Measurements from ENCODE around the gene RABL6.
"Not testable (repeated sequence)": the region's sequence is repeated elsewhere in the genome, so short reads cannot be mapped to it uniquely, and the experiment has no call there.

The RABL6 gene

GRCh38 chr9:136807281-136808074 is at the start of gene RABL6:
TSS of gene RABL6 (plus strand) at chr9:136807948. CDS start at chr9:136808197, 249 bp downstream.
- DNase-seq (ENCODE audit: low spot score): peak; percentile 99

- DNase-seq (ENCODE audit: low spot score): no peak
Measured at GRCh38 chr9:136759001-136759400, 48.7 kb upstream of the RABL6 start.

GRCh38 chr9:136759436-136760325 is 48.1 kb upstream of the RABL6 start:
- no peak for DNase-seq (ENCODE audit: low spot score)

GRCh38 chr9:136760424-136760823 is 47.3 kb upstream of the RABL6 start:
- no peak for DNase-seq (ENCODE audit: low spot score)

- DNase-seq (ENCODE audit: low spot score): peak; percentile 84
Measured at GRCh38 chr9:136760834-136761544, 46.8 kb upstream of the RABL6 start.

GRCh38 chr9:136761545-136761981 is 46.2 kb upstream of the RABL6 start:
- no peak for DNase-seq (ENCODE audit: low spot score)

GRCh38 chr9:136762221-136762691 is 45.5 kb upstream of the RABL6 start:
- no peak for DNase-seq (ENCODE audit: low spot score)

GRCh38 chr9:136762915-136763648 is 44.7 kb upstream of the RABL6 start:
- peak; percentile 62 for DNase-seq (ENCODE audit: low spot score)

- no peak for DNase-seq (ENCODE audit: low spot score)
Measured at GRCh38 chr9:136763649-136764035, 44.1 kb upstream of the RABL6 start.

- DNase-seq (ENCODE audit: low spot score): no peak
Measured at GRCh38 chr9:136764301-136764891, 43.4 kb upstream of the RABL6 start, which contains the start of gene LCN15. TSS of gene LCN15 (minus strand) at chr9:136764518. CDS start at chr9:136764488, 30 bp downstream.

- DNase-seq (ENCODE audit: low spot score): no peak
Measured at GRCh38 chr9:136765041-136765440, 42.7 kb upstream of the RABL6 start.

- DNase-seq (ENCODE audit: low spot score): not testable (repeated sequence)
Measured at GRCh38 chr9:136765745-136766409, 41.9 kb upstream of the RABL6 start.

GRCh38 chr9:136766410-136767120 is 41.2 kb upstream of the RABL6 start:
- not testable (repeated sequence) for DNase-seq (ENCODE audit: low spot score)

- DNase-seq (ENCODE audit: low spot score): peak; percentile 69
Measured at GRCh38 chr9:136769710-136770191, 38.0 kb upstream of the RABL6 start.

GRCh38 chr9:136771907-136772415 is 35.8 kb upstream of the RABL6 start:
- DNase-seq (ENCODE audit: low spot score): no peak

- DNase-seq (ENCODE audit: low spot score): peak; percentile 16
Measured at GRCh38 chr9:136773386-136774044, 34.2 kb upstream of the RABL6 start.

- DNase-seq (ENCODE audit: low spot score): no peak
Measured at GRCh38 chr9:136774416-136775045, 33.2 kb upstream of the RABL6 start.

GRCh38 chr9:136775191-136775590 is 32.6 kb upstream of the RABL6 start:
- DNase-seq (ENCODE audit: low spot score): no peak
